Stimulated activated naive CD8-positive, alpha-beta T cell treated with anti-CD3 and anti-CD28 coated beads, Interleukin-15, Interleukin-2, amounts not matched to agents 100 ng/mL and 50 ng/mL, for 24 hours (primary cell): ENCODE results near the gene EIF5.

Experiments used
- H3K27ac Mint-ChIP-seq: one replicate; pipeline ENCODE4 v1.8.0; 2021; ENCODE audit warnings: mild to moderate bottlenecking, mixed read lengths
- H3K27me3 Mint-ChIP-seq: one replicate; pipeline ENCODE4 v1.8.0; 2021; ENCODE audit warnings: mixed read lengths
- H3K36me3 Mint-ChIP-seq: one replicate; pipeline ENCODE4 v1.8.0; 2021; ENCODE audit warnings: low read depth, mixed read lengths
- H3K4me1 Mint-ChIP-seq: one replicate; pipeline ENCODE4 v1.8.0; 2021; ENCODE audit warnings: low read depth, mixed read lengths
- H3K4me3 Mint-ChIP-seq: one replicate; pipeline ENCODE4 v1.8.0; 2021; ENCODE audit warnings: mild to moderate bottlenecking, mixed read lengths
- H3K9me3 Mint-ChIP-seq: one replicate; pipeline ENCODE4 v1.8.0; 2021; ENCODE audit warnings: mixed read lengths

Gene EIF5

DNA sequence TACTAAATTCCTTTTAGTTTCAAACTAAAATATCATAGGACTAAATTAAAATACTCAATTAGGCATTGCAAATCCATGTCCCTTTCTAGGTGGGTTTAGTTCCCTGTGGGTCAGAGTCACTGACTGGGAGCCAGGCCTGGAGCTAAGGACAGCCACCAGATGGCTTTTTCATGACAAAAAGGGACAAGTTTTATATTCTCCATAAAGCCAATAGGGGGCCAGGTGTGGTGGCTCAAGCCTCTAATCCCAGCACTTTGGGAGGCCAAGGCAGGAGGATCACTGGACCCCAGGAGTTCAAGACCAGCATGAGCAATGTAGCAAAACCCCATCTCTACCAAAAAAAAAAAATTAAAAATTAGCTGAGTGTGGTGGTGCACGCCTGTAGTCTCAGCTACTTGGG, 35.4 kb upstream of the EIF5 start:
- no peak overlapping the region for H3K4me3 Mint-ChIP-seq
- no peaks in the 10 kb centered on the region for H3K4me1 Mint-ChIP-seq
- H3K9me3 Mint-ChIP-seq: no peaks in the 10 kb centered on the region
- H3K27me3 Mint-ChIP-seq: peaks cover 9% of the 10 kb centered on the region
- no peak overlapping the region for H3K27ac Mint-ChIP-seq
- no peaks in the 10 kb centered on the region for H3K36me3 Mint-ChIP-seq

DNA sequence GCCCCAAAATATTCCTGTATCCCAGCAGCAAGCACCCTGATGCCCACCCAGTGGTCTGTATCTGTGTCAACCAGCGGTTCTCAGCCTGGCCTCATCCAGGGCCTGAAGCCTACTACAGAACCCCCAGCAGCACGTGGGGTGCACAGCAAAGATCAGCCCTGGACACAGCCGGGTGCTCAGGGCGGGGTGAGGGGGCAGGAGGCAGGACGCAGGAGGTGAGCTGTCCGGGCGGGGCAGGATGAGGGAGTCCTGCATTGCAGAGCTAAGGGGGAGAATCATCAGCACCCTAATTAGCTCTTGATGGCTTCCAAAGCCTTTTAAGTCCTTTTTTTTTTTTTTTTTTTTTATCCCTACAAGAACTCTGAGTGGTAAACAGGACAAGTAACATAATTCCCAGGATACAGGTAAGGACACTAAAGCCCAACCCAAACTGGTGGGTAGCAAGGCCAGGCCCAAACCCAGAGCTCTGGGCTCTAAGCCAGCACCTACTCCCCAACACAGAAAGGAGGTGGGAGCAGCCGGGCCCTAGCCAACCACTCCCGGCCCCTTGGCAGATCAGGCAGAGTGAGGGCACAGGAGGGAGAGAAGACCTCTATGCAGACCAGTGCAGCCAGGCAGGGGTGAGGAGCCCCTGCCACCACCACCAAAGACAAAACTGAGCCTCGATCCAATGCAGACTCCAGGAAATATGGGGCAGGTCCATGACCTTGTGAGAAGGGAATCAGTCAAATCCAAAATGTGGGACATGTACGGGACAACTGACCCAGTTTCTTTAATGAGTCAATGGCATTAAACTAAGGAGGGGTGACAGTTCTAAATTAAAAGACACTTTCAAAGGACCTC, 32.3 kb upstream of the EIF5 start:
- H3K9me3 Mint-ChIP-seq: no peaks in the 10 kb centered on the region
- no peak overlapping the region for H3K4me3 Mint-ChIP-seq
- peaks cover 8% of the 10 kb centered on the region for H3K27me3 Mint-ChIP-seq
- H3K4me1 Mint-ChIP-seq: no peaks in the 10 kb centered on the region
- H3K27ac Mint-ChIP-seq: no peak overlapping the region
- H3K36me3 Mint-ChIP-seq: no peaks in the 10 kb centered on the region

DNA sequence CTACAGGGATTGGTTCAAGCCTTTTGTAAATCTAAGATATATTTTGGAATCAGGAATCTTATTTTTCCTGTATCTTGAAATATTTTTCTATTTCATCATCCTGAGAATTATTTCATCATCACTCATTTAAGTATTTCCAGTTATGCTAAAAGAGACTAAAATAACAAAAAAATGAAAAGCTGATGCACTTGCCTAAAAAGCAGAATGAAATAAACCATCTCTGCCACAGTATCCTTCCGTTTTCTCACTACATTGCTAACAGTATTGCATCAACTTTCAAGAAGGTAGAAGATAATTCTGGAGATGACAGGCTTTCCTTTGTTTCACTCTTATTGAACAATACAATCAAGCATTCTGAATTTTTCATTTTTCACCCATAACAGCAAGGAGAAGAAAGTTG, 31.1 kb upstream of the EIF5 start:
- Mint-ChIP-seq H3K27ac (no peak overlapping the region), H3K27me3 (peaks cover 8% of the 10 kb centered on the region), H3K9me3 (no peaks in the 10 kb centered on the region), H3K4me1 (no peaks in the 10 kb centered on the region), H3K36me3 (no peaks in the 10 kb centered on the region), H3K4me3 (no peak overlapping the region)

DNA sequence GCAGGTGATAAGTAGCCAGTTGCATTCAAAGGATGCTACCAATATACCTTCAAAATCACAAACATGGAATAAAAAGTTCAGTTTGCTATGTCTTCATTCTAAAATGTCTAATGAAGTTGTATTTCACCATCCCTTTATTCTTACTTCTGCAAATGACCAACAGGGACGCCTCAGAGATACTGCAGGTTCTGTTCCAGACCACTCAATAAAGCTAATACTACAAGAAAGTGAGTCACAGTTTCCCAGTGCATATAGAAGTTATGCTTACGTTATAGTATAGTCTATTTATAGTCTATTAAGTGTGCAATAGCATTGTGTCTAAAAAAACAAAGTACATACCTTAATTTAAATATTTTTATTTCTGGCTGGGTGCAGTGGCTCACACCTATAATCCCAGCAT, 29.3 kb upstream of the EIF5 start:
- Mint-ChIP-seq H3K27me3 (peaks cover 8% of the 10 kb centered on the region), H3K36me3 (no peaks in the 10 kb centered on the region), H3K4me3 (no peak overlapping the region), H3K9me3 (no peaks in the 10 kb centered on the region), H3K4me1 (no peaks in the 10 kb centered on the region), H3K27ac (no peak overlapping the region)

DNA sequence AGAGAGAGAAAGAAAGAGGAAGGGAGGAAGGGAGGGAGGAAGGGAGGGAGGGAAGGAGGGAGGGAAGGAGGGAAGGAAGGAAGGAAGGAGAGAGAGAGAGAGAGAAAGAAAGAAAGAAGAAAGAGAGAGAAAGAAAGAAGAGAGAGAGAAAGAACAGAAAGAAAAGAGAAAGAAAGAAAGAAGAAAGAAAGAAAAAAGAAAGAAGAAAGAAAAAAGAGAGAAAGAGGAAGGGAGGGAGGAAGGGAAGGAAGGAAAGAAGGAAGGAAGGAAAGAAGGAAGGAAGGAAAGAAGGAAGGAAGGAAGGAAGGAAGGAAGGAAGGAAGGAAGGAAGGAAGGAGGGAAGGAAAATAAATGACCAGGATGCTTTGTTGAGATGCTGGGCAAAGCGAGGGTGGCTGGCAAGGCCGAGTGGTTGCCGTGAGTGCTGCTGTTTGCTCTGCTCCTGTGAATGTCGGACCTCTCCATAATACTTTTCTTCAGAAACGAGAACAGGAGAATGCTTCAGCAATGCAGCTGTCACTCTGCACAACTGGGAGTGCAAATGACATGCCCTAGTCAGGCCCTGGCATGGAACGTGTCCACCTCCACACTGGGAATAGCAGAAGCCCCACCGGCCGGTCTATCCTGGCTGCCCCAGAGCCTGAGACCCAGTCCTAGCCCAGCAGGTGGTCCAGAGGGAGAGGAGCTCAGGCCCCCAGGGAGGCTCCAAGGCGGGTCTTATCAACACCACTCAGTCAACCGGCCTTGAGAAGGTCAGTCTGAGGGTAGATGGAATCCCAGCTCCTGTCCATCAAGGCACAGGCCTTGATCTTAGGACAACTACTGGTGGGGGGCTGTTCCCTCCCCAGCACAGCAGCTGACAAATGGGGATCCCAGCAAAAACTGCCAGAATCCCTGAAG, 25.1 kb upstream of the EIF5 start:
- Mint-ChIP-seq H3K4me3 (no peak overlapping the region), H3K27me3 (peaks cover 8% of the 10 kb centered on the region), H3K9me3 (no peaks in the 10 kb centered on the region), H3K27ac (no peak overlapping the region), H3K36me3 (no peaks in the 10 kb centered on the region), H3K4me1 (no peaks in the 10 kb centered on the region)

DNA sequence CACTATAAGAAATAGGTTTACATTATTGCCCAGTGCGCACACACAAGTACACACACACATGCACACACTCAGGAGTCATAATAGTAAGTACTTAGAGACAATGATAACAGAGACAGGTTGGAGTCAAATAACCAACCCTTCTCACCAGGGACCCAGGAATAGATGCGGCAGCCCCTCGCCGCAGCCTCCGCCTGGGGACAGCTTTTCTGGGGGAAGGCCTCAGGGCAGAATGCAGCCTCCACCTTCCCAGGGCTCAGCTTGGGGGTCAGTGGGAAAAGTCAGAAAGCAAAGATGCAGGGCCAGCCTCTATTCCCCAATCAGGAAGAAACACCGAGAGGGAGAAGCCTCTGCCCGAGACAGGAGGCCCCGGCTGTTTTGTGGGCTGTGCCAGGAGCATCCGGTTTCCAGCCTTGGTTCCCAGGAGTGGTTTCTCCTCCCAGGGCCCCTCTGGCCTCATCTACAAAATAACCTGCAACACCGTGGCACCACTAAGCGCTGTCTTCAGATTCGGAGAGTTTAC, 23.4 kb upstream of the EIF5 start:
- Mint-ChIP-seq H3K4me1 (no peaks in the 10 kb centered on the region), H3K27ac (no peak overlapping the region), H3K9me3 (no peaks in the 10 kb centered on the region)

DNA sequence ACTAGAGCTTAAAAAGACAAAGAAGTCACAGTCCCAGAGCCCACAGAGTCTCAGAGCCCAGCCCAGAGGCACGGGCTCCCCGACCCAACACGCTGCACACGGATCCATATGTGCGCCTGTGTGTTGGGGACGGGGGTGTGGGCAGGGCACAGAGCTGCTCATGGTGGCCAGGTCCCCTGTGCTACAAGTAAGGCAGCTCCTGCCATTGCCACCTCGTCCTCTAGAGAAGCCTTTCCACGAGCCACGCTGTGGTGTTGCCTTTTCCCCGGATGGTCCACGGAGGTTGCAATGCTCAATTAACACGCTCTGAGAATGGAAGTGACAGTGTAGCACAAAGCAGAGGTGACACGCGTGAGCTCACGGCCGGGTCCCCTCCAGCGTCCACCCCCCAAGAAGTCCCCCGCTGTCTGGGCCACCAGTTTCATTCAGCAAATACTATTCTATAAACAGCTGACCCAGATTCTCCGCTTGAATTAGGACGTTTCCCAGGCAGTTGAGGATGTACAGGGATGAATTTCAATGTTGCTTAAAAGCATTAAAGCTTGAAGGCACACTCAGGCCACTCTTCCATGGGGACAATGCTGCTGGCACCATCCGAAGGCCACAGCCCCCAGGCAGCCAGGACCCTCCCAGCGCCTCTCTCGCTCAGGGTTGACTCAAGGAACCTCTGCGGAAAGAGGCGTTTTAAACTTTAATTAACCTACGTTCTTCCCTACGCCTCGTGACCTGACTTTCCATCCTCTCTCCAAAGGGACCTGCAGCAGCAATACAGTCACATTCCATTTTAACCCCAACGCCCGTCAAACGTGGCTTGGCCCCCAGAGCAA, 22.7 kb upstream of the EIF5 start:
- H3K27ac Mint-ChIP-seq: no peak overlapping the region
- H3K4me1 Mint-ChIP-seq: no peaks in the 10 kb centered on the region
- no peaks in the 10 kb centered on the region for H3K9me3 Mint-ChIP-seq
- H3K4me3 Mint-ChIP-seq: no peak overlapping the region
- no peaks in the 10 kb centered on the region for H3K36me3 Mint-ChIP-seq
- H3K27me3 Mint-ChIP-seq: no peaks in the 10 kb centered on the region

More for the DNA sequence above, 23.4 kb upstream of the EIF5 start:
- no peaks in the 10 kb centered on the region for H3K36me3 Mint-ChIP-seq
- H3K4me3 Mint-ChIP-seq: no peak overlapping the region
- H3K27me3 Mint-ChIP-seq: peaks cover 4% of the 10 kb centered on the region

DNA sequence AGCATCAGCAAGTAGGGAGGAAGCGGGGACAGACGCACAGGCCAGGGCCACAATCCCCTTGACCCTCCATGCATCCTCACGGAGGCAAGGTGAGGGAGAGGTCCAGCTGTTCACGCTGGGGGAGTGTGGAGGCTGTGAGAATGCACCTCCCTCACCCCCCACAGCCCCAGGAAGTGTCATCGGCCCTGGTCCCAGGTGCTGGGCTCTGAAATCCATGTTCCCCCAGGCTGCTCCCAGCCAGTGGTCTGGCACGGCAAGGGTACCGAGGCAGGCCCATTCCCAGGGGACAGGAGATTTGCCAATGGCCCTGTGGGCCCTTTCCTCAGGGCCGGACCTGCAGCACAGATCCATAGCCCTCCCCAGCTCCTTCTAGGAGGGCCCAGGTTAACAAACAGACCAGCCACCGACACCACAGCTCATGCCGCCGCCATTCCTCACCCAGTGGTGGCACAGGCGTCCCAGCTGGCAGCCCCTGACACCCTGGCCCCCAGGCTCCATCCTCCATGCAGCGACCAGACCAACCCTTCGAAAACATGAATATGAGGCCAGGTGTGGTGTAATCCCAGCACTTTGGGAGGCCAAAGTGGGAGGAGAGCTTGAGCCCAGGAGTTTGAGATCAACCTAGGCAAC, 21.9 kb upstream of the EIF5 start:
- no peak overlapping the region for H3K27ac Mint-ChIP-seq
- H3K27me3 Mint-ChIP-seq: no peaks in the 10 kb centered on the region
- no peak overlapping the region for H3K4me3 Mint-ChIP-seq
- no peaks in the 10 kb centered on the region for H3K4me1 Mint-ChIP-seq
- H3K9me3 Mint-ChIP-seq: no peaks in the 10 kb centered on the region
- no peaks in the 10 kb centered on the region for H3K36me3 Mint-ChIP-seq

DNA sequence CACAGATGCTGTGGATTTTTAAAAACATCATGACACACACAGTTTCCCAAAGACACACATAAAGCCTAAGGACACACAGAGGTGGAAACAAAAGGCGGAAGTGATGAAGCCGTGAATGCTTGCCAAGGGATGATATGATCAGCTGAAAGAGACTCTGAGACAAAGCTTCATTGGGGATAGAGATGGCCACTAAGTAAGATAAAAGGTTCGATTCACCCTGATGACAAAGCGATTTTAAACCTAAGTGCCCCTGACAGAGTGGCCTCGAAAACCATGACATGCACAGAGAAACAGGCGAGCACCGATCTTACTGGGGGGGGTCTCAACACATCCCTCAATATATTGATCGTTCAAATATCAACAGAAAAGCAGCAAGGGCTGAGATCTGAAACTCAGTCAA, 20.3 kb upstream of the EIF5 start:
- Mint-ChIP-seq H3K27me3 (peaks cover 4% of the 10 kb centered on the region), H3K4me1 (no peaks in the 10 kb centered on the region), H3K27ac (no peak overlapping the region), H3K9me3 (no peaks in the 10 kb centered on the region), H3K36me3 (no peaks in the 10 kb centered on the region), H3K4me3 (no peak overlapping the region)

DNA sequence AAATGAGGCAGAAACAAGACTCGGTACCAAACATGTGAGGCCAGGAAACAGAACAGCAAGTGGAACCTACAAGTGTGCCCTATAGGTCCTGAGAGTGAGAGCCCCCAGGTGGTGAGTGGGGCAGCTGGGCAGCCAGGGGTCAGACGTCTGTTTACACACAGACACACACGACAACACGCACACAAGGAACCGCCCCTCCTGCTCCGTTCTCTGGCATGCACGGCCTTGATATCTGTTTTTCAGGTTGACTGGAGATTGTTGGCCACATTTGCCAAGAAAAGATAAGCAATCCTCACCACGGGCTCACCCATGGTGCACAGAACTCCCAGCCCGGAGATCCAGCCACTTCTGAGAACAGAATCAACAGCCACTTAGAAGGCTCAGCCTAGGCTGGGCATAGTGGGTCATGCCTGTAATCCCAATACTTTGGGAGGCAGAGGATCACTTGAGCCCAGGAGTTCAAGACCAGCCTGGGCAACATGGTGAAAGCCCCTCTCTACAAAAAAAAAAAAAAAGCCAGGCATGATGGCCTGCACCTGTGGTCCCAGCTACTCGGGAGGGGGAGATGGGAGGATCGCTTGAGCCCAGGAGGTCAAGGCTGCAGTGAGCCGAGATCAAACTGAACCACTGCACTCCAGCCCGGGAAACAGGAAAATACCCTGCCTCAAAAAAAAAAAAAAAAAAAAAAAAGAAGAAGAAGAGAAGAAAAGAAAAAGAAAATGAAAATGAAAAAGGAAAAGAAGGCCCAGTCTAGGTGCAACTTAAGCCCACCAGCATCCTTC, 19.4 kb upstream of the EIF5 start:
- H3K27ac Mint-ChIP-seq: no peak overlapping the region
- no peaks in the 10 kb centered on the region for H3K9me3 Mint-ChIP-seq
- peaks cover 11% of the 10 kb centered on the region for H3K27me3 Mint-ChIP-seq
- no peak overlapping the region for H3K4me3 Mint-ChIP-seq
- no peaks in the 10 kb centered on the region for H3K36me3 Mint-ChIP-seq
- H3K4me1 Mint-ChIP-seq: no peaks in the 10 kb centered on the region

DNA sequence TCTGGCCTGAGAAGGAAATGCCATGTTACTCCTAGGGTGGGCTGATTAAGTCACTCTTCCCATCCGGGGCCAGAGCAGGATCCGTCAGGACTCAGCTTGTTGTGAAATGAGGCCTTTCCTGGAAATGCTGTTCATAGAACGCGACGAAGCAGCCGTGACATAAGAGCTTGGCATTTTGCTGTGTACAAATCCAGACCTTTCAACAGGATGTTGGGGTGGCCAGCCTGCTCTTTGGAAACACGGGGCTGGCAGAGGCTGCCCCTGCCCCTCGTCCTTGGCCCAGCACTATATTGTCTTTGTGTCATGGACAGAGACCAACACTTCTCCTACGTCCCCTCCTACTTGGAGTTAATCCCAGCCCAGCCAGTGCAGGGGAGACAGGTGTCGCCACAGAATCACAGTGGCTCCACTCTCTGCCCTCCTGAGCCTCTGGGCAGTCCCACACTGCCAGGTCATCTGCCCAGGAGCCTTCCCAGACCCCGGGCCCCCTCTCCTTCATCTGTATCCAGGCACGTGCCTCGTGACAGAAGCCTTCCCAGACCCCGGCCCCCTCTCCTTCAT, 18.6 kb upstream of the EIF5 start:
- Mint-ChIP-seq H3K27me3 (peaks cover 14% of the 10 kb centered on the region), H3K9me3 (no peaks in the 10 kb centered on the region), H3K4me1 (no peaks in the 10 kb centered on the region), H3K4me3 (no peak overlapping the region), H3K36me3 (no peaks in the 10 kb centered on the region), H3K27ac (no peak overlapping the region)

DNA sequence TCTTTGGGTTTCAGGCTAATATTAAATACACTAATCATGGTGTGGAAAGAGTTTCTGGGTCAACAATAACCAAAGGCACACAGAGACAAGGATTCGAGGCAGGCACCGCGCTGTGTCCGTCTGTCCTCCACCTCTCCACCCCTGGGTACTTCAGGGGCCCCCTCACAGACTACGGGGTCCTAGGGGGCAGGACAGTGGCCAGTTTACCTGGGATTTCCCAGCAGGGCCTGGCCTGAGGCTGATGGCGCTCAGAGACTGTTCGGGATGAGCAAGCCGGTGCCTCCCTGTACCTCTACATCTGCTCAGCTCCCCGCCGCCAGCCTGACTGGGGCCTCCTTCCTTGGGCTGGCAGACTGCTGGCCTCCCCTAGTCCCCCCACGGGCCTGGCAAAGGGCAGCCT, 18.1 kb upstream of the EIF5 start:
- Mint-ChIP-seq H3K4me1 (no peaks in the 10 kb centered on the region), H3K4me3 (no peak overlapping the region), H3K27ac (no peak overlapping the region), H3K36me3 (no peaks in the 10 kb centered on the region), H3K27me3 (peaks cover 16% of the 10 kb centered on the region), H3K9me3 (no peaks in the 10 kb centered on the region)

DNA sequence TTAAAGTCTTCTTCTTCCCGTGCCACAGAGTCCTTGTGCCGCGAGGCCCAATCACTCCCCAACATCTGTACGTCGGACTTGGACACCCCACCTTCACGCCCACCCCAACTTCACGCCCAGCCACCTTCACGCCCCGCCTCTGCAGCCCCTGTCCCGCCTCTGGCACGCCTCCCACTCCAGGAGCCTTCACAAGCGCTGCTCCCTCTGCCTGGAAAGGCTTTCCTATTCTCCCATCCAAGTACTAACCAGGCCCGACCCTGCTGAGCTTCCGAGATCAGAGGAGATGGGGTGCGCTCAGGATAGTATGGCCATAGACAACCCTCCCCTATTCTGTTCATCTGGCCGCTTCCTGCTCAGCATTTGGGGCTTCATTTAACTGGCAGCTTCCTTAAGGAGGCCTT, 17.3 kb upstream of the EIF5 start:
- H3K9me3 Mint-ChIP-seq: no peaks in the 10 kb centered on the region
- no peak overlapping the region for H3K27ac Mint-ChIP-seq
- no peak overlapping the region for H3K4me3 Mint-ChIP-seq
- no peaks in the 10 kb centered on the region for H3K4me1 Mint-ChIP-seq
- H3K36me3 Mint-ChIP-seq: no peaks in the 10 kb centered on the region
- H3K27me3 Mint-ChIP-seq: peaks cover 17% of the 10 kb centered on the region
